GM12878 (cell line): ENCODE results near the gene ARHGEF38. TPM values are rescaled to one million over a fixed set of nuclear protein-coding genes. Genes with fewer than 3 reads are reported as not detected.

Experiments
- ATAC-seq: fragments of 200-7000 bp; cut with Tn5 transposase; 3 replicates; pipeline ENCODE4 v1.9.1; 2020; ENCODE audit warnings: mild to moderate bottlenecking, moderate library complexity
- BruUV-seq: library from RNA; stranded (reverse); fragments of 400-500 nt; replicated peaks from 2 replicates; lab custom pipeline; 2021; lab: Mats Ljungman, UMichigan
- CTCF ChIA-PET: fragments of 300-600 bp; sonication (Branson Sonifier 250); formaldehyde crosslinking; extraction: SDS; loops from one replicate; lab custom pipeline; 2021; ENCODE audit warnings: inconsistent platforms; lab: Yijun Ruan, JAX
- POLR2A ChIA-PET: fragments of 350-600 bp; formaldehyde crosslinking; extraction: SDS; loops from one replicate; lab custom pipeline; 2021; ENCODE audit warnings: inconsistent platforms; lab: Charles Lee
- RAD21 ChIA-PET: fragments of 300-600 bp; sonication (Branson Sonifier 250); formaldehyde crosslinking; loops from one replicate; lab custom pipeline; 2023; ENCODE audit warnings: antibody characterized with exemption; ENCODE audit not compliant: unreplicated experiment; lab: Charles Lee
- SMC1A ChIA-PET: fragments of 300-600 bp; sonication (Branson Sonifier 250); formaldehyde crosslinking; loops from one replicate; lab custom pipeline; 2023; ENCODE audit not compliant: unreplicated experiment, uncharacterized antibody; lab: Charles Lee
- DNase-seq: peaks from one replicate; pipeline ENCODE4 v3.0.0-alpha.2; 2011; ENCODE audit warnings: low read depth, low spot score
- FAIRE-seq: peaks from 3 replicates; lab custom pipeline; 2011; peaks lifted over from hg19 to GRCh38; lab: Jason Lieb, UNC
- H2AFZ ChIP-seq: 2 replicates; pipeline ENCODE4 v1.6.0; 2011; ENCODE audit warnings: low read depth, low read length, control low read depth; ENCODE audit not compliant: control insufficient read depth
- H3K27ac ChIP-seq: 2 replicates; pipeline ENCODE4 v1.5.1; 2011; ENCODE audit warnings: control low read depth; ENCODE audit not compliant: control insufficient read depth, insufficient read depth
- H3K27me3 ChIP-seq, 2 experiments: replicated peaks in 1 of 2; 2 replicates each; pipeline versions ENCODE4 v1.6.0 to v1.6.1; 2011; ENCODE audit warnings: low read length in 1 of 2; ENCODE audit not compliant: control insufficient read depth in 2 of 2, insufficient read depth in 2 of 2
- H3K36me3 ChIP-seq, 2 experiments: 2 replicates each; pipeline ENCODE4 v1.5.1; 2011; ENCODE audit warnings: low read length in 1 of 2; ENCODE audit not compliant: control insufficient read depth in 2 of 2, insufficient read depth in 2 of 2
- H3K4me1 ChIP-seq: 2 replicates; pipeline ENCODE4 v1.6.1; 2011; ENCODE audit warnings: mild to moderate bottlenecking, low read length, moderate library complexity, mixed read lengths; ENCODE audit not compliant: control insufficient read depth, insufficient read depth
- H3K4me2 ChIP-seq: 2 replicates; pipeline ENCODE4 v1.6.0; 2011; ENCODE audit warnings: control low read depth; ENCODE audit not compliant: control insufficient read depth, insufficient read depth
- H3K4me3 ChIP-seq: fragments of 200-600 bp; sonication (generic); 2 replicates; pipeline ENCODE4 v1.5.1; 2016
- H3K79me2 ChIP-seq: 2 replicates; pipeline ENCODE4 v1.6.0; 2011; ENCODE audit warnings: low read length; ENCODE audit not compliant: control insufficient read depth, insufficient read depth
- H3K9ac ChIP-seq: 2 replicates; pipeline ENCODE4 v1.8.0; 2011; ENCODE audit warnings: low read length, control low read depth, mixed read lengths; ENCODE audit not compliant: control insufficient read depth, insufficient read depth
- H3K9me3 ChIP-seq: replicated peaks from 3 replicates; pipeline ENCODE4 v1.5.1; 2011; ENCODE audit warnings: mild to moderate bottlenecking, low read length; ENCODE audit not compliant: control insufficient read depth, insufficient read depth
- H4K20me1 ChIP-seq: 2 replicates; pipeline ENCODE4 v1.6.0; 2011; ENCODE audit not compliant: control insufficient read depth, insufficient read depth
- CBX5 ChIP-seq: sonication (generic); IDR thresholded peaks from 2 replicates; pipeline ENCODE4 v1.6.1; 2016; ENCODE audit warnings: low read depth, moderate library complexity, mild to moderate bottlenecking, inconsistent platforms
- CHD4 ChIP-seq: fragments of 200-600 bp; sonication (generic); IDR thresholded peaks from 2 replicates; pipeline ENCODE4 v1.6.1; 2016; ENCODE audit warnings: mild to moderate bottlenecking
- GATAD2B ChIP-seq: fragments of 450-650 bp; conservative IDR thresholded peaks from 2 replicates; pipeline ENCODE4 v1.6.1; 2017; ENCODE audit warnings: low read depth, mild to moderate bottlenecking, moderate library complexity
- KLF5 ChIP-seq: fragments of 450-650 bp; IDR thresholded peaks from 2 replicates; pipeline ENCODE4 v1.6.1; 2014; ENCODE audit warnings: mild to moderate bottlenecking; ENCODE audit not compliant: partially characterized antibody
- NFIC ChIP-seq: IDR thresholded peaks from 2 replicates; pipeline ENCODE4 v1.6.1; 2012; ENCODE audit warnings: low read depth, mild to moderate bottlenecking, inconsistent platforms, low read length, moderate library complexity
- NR2C1 ChIP-seq: fragments of 450-650 bp; IDR thresholded peaks from 2 replicates; pipeline ENCODE4 v1.6.1; 2017; ENCODE audit warnings: antibody characterized with exemption, mild to moderate bottlenecking, moderate library complexity
- NR2F1 ChIP-seq: fragments of 450-650 bp; conservative IDR thresholded peaks from 2 replicates; pipeline ENCODE4 v1.6.1; 2017; ENCODE audit warnings: mild to moderate bottlenecking
- POLR2AphosphoS2 ChIP-seq: IDR thresholded peaks from 2 replicates; pipeline ENCODE4 v1.6.1; 2011; ENCODE audit warnings: low read depth, mild to moderate bottlenecking, low read length, improper control_type of control experiment, moderate library complexity
- SIX5 ChIP-seq: IDR thresholded peaks from 2 replicates; pipeline ENCODE4 v1.6.1; 2011; ENCODE audit warnings: mild to moderate bottlenecking, low read depth, low read length, moderate library complexity; ENCODE audit not compliant: severe bottlenecking
- SREBF1 ChIP-seq: IDR thresholded peaks from 2 replicates; pipeline ENCODE4 v1.6.1; 2012; ENCODE audit warnings: mild to moderate bottlenecking, low read length
- SRF ChIP-seq, 2 experiments: IDR thresholded peaks; 2 replicates each; pipeline ENCODE4 v1.6.1; 2011; ENCODE audit warnings: low read depth in 2 of 2, low read length in 2 of 2, mild to moderate bottlenecking in 1 of 2, moderate library complexity in 1 of 2
- SUZ12 ChIP-seq: fragments of 200-600 bp; sonication (generic); IDR thresholded peaks from one replicate; pipeline ENCODE4 v1.6.1; 2018; ENCODE audit warnings: antibody characterized with exemption, mild to moderate bottlenecking; ENCODE audit not compliant: unreplicated experiment
- ZNF217 ChIP-seq: fragments of 450-650 bp; IDR thresholded peaks from 2 replicates; pipeline ENCODE4 v1.6.1; 2017; ENCODE audit warnings: antibody characterized with exemption, mild to moderate bottlenecking
- WGBS: methylation state at CpG from one replicate; pipeline ENCODE4 v1.1.6; 2016; ENCODE audit warnings: low lambda C conversion rate; ENCODE audit not compliant: insufficient replicate concordance, insufficient coverage; ENCODE audit errors: missing lambda C conversion rate; 5-methylcytosine and 5-hydroxymethylcytosine counted together
- in situ Hi-C: fragments of 300-500 bp; cut with MboI; formaldehyde crosslinking; loops from 9 replicates; pipeline ENCODE4 v1.14.3; 2018; ENCODE audit warnings: mixed read lengths
- intact Hi-C: fragments of 100-400 bp; cut with micrococcal nuclease; formaldehyde crosslinking; loops from one replicate; pipeline ENCODE4 v1.14.2; 2022; ENCODE audit not compliant: unreplicated experiment
- polyA plus RNA-seq, 11 experiments: library from polyadenylated mRNA; depleted of rRNA in 4 of 11; unstranded in 6 of 11; stranded (reverse) in 5 of 11; fragments of >200 nt; fragmentation: Nextera tagmentation in 4 of 11; fragmentation: Illumina TruSeq in 1 of 11; extraction: Ambion mirVana in 4 of 11; extraction: Trizol in 1 of 11; gene quantifications; 1 replicate in 1 of 11; 2 replicates in 10 of 11; pipeline versions ENCODE4 v1.2.1 to v1.2.3, GENCODE V29; 2011 to 2016; ENCODE audit warnings: inconsistent platforms in 2 of 11, missing spikeins in 2 of 11, low read depth in 1 of 11
- total RNA-seq, 4 experiments: library from RNA; depleted of rRNA in 3 of 4; stranded (reverse); fragments of >200 nt in 3 of 4; fragmentation: Illumina TruSeq in 1 of 4; extraction: Trizol in 1 of 4; gene quantifications; 2 replicates each; pipeline versions ENCODE4 v1.2.1 to v1.2.3, GENCODE V29; 2013 to 2021
- TF ChIP-seq, protein P1 (sequence below): IDR thresholded peaks from 2 replicates; pipeline ENCODE4 v1.6.1; 2011; ENCODE audit warnings: borderline replicate concordance, low read depth, mild to moderate bottlenecking, moderate library complexity, low read length; ENCODE audit not compliant: insufficient read depth, poor library complexity, severe bottlenecking
- TF ChIP-seq, protein P2 (sequence below): fragments of 450-650 bp; conservative IDR thresholded peaks from 2 replicates; pipeline ENCODE4 v1.6.1; 2017; ENCODE audit warnings: mild to moderate bottlenecking, moderate library complexity
- TF ChIP-seq, protein P3 (sequence below): IDR thresholded peaks from 2 replicates; pipeline ENCODE4 v1.6.1; 2012; ENCODE audit warnings: low read length, inconsistent platforms

Gene ARHGEF38
- total and polyA plus RNA-seq, 10 of the 15 experiments (the other 5 are each of a cell fraction or from before 2014, with no cell fraction given), result 0.01 to 1.1 (median 0.09) TPM; not detected in 2

DNA sequence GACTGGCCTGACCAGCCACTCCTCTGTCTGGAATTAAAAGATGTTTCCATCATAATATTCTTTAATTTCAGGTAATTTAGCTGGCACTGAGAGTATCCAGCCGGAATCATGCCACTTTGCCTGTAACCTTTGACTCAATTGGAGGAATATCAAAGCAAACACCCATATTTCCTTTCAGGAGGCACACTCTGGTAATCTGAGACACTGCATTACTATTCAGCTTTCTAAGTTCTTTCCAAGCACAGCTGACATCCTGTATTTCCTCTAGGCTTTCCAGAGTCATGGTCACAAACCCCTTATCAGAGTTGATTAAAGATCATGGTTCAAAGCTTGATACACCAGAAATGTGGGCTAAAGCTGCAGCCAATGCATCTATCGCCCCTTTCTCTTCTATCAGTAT lies 126.8 kb downstream of the ARHGEF38 start:
- no peak overlapping the region for H2AFZ ChIP-seq
- no peaks in the 10 kb centered on the region for H3K4me1 ChIP-seq
- 100% methylated on average over 2 of the region's 2 CpGs for whole genome bisulfite sequencing
- in situ Hi-C loops, result no loop called here
- RAD21 ChIA-PET, result no interaction called here
- FAIRE-seq (no peak), ATAC-seq (no peak)
- intact Hi-C loops, result no loop called here
- no peaks in the 10 kb centered on the region for H3K27me3 ChIP-seq
- H3K36me3 ChIP-seq, result peaks cover 4 to 10% of the 10 kb centered on the region in 2 experiments; a peak in 3 of 4 replicates
- H3K9me3 ChIP-seq, result no peaks in the 10 kb centered on the region
- no TSS peak for BruUV-seq
- SMC1A ChIA-PET, result no interaction called here
- H3K4me2 ChIP-seq, result no peak overlapping the region
- H3K79me2 ChIP-seq, result no peaks in the 10 kb centered on the region
- CTCF ChIA-PET, result interaction anchor here (1.0 kb wide), 2 partner anchors 11 to 158 kb away, joined by 3 to 4 read pairs; no protein-coding TSS in a partner anchor
- no peak overlapping the region for H3K9ac ChIP-seq
- TF ChIP-seq CBX5, result no peak
- no peak for TF ChIP-seq SREBF1
- TF ChIP-seq NFIC, result no peak
- no peak for TF ChIP-seq SUZ12
- TF ChIP-seq, protein P1, sequence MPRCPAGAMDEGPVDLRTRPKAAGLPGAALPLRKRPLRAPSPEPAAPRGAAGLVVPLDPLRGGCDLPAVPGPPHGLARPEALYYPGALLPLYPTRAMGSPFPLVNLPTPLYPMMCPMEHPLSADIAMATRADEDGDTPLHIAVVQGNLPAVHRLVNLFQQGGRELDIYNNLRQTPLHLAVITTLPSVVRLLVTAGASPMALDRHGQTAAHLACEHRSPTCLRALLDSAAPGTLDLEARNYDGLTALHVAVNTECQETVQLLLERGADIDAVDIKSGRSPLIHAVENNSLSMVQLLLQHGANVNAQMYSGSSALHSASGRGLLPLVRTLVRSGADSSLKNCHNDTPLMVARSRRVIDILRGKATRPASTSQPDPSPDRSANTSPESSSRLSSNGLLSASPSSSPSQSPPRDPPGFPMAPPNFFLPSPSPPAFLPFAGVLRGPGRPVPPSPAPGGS, result no peak
- no peak for TF ChIP-seq SIX5
- TF ChIP-seq KLF5, result no peak
- TF ChIP-seq, protein P2, sequence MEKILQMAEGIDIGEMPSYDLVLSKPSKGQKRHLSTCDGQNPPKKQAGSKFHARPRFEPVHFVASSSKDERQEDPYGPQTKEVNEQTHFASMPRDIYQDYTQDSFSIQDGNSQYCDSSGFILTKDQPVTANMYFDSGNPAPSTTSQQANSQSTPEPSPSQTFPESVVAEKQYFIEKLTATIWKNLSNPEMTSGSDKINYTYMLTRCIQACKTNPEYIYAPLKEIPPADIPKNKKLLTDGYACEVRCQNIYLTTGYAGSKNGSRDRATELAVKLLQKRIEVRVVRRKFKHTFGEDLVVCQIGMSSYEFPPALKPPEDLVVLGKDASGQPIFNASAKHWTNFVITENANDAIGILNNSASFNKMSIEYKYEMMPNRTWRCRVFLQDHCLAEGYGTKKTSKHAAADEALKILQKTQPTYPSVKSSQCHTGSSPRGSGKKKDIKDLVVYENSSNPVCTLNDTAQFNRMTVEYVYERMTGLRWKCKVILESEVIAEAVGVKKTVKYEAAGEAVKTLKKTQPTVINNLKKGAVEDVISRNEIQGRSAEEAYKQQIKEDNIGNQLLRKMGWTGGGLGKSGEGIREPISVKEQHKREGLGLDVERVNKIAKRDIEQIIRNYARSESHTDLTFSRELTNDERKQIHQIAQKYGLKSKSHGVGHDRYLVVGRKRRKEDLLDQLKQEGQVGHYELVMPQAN, result no peak
- TF ChIP-seq NR2C1, result no peak
- TF ChIP-seq ZNF217, result no peak
- no peak for TF ChIP-seq GATAD2B
- TF ChIP-seq CHD4, result no peak
- no peak for TF ChIP-seq NR2F1
- no peak for TF ChIP-seq POLR2AphosphoS2
- TF ChIP-seq, protein P3, sequence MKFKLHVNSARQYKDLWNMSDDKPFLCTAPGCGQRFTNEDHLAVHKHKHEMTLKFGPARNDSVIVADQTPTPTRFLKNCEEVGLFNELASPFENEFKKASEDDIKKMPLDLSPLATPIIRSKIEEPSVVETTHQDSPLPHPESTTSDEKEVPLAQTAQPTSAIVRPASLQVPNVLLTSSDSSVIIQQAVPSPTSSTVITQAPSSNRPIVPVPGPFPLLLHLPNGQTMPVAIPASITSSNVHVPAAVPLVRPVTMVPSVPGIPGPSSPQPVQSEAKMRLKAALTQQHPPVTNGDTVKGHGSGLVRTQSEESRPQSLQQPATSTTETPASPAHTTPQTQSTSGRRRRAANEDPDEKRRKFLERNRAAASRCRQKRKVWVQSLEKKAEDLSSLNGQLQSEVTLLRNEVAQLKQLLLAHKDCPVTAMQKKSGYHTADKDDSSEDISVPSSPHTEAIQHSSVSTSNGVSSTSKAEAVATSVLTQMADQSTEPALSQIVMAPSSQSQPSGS, result no peak
- TF ChIP-seq SRF (IDR thresholded peaks at IDR 0.05; ENCODE audit: low read depth in 2 of 2, low read length in 2 of 2), result no peak
- TF ChIP-seq, all 136 proteins: peak for 0
- H4K20me1 ChIP-seq, result no peaks in the 10 kb centered on the region
- no peak for DNase-seq
- no peak overlapping the region for H3K27ac ChIP-seq
- H3K4me3 ChIP-seq, result no peak overlapping the region
- POLR2A ChIA-PET, result no interaction called here
